Islet of Langerhans (tissue), 1 donor: Measurements from ENCODE around the gene MTSS2.
A peak's percentile ranks its signal among the peaks of the same experiment; 100 is the strongest.

ENCODE experiments used
- FAIRE-seq: peaks from one replicate; lab custom pipeline; 2011; peaks lifted over from hg19 to GRCh38; lab: Jason Lieb, UNC

The MTSS2 gene

DNA sequence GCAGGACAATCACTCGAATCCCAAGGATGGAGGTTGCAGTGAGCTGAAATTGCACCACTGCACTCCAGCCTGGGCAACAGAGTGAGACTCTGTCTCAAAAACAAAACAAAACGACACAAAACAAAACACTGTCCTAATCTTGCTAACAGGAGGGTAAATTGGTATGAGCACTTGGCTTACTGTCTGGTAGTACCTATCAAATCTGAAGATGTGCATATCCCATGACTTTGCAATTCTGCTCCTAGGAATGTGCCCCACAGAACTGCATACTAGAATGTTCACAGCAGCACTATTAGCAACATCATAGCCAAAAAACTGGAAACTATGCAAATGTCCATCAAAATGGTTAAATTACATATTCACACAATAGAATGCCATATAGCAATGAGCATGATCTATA, 15.7 kb downstream of the MTSS2 start:
- no peak for FAIRE-seq

DNA sequence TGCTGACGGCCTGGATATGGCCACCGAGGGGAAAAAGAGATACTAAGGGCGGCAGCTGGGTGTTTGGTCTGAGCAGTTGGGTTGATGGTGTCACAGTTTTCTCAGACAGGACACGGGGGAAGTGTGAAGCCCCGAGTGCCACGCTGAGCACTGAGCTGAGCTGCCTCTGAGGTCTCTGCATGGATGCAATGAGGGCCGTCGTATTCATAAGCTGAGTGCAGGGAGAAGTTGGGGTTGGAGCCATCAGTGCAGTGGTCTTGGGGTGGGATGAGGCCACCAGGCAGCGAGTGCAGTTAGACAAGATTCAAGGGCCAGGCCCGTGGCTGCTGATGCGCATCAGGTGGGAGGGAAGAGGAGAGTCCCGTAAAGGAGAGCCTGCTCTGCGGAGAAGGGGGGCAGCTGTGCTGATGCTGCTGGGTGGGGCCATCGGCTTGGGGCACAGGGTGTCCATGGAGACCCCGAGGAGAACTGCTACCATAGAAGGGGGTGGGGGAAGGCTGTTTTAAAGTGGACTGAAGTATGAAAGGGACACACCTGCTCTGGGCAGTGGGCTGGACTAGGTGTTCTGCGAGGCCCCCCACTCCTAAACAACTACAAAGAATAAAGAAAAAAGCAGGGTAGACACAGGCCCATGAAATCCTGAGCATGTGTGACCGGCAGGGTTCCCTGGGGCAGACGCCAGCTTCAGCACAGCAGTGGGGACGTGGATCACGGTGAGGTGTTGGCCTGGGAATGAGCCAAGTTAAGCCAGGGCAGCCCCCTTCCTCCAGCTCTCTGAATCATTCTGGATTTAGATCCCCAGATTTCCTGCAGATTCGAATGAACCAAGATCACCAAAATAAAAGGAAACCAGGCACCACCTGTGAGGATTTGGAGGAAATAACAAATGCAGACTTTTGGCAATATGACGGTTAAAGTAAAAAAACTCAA, 19.8 kb downstream of the MTSS2 start:
- no peak for FAIRE-seq

DNA sequence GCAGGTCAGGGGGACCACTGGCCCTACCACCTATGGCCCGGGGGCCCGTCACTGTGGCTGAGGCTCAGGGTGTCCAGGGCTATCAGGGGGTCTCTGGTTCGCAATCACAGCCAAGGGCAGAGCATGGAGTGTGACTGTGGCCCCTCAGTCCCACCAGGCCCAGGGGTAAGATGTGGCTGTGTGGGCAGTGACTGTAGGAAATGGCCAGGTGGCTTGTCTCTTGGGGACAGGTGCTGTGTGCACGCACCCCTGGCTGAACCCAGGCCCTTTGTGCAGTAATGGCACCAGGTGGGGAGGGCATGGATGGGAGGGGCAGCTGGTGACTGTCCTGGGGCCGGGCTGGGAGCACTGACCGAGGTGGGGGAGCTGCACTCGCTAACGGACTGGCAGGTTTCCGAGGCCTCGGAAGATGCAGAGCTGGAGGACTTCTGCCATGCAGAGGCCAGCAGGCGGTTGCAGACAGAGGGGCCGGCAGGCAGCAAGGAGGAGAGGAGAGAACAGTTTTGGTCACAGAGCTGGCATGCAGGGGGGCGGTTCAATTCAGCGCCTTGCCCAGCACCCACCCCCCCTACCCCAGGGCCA, 20.6 kb downstream of the MTSS2 start:
- no peak for FAIRE-seq

- no peak for FAIRE-seq
Observed at GRCh38 chr16:70664325-70665112, 21.3 kb downstream of the MTSS2 start.

GRCh38 chr16:70663524-70664324, 22.1 kb downstream of the MTSS2 start:
- no peak for FAIRE-seq

DNA sequence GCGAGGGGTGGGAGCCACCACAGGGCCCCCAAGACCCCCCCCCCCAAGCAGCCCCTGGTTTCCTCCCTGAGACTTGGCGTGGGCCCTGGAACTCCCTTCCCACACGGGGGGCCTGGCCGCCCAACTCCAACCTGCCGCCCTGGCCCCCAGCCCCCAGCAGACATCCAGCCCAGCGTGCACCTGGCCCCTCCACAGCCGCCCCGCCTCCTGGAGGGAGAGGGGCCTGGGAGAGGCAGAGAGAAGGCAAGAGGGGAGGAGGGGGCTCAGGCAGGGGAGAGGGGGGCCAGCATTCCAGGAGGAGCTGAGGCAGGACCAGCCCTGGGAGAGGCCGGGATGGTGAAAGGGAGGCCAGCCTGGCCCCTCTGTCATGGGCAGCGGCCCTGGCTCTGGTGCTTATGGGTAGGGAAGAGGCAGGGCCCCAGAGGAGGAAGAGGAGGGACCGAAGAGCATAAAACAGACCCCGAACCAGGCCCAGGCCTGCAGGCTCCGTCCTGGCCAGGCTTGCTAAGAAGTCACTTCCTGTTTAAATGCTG, 22.8 kb downstream of the MTSS2 start:
- no peak for FAIRE-seq

- no peak for FAIRE-seq
Observed at GRCh38 chr16:70661918-70662641, 23.8 kb downstream of the MTSS2 start.

DNA sequence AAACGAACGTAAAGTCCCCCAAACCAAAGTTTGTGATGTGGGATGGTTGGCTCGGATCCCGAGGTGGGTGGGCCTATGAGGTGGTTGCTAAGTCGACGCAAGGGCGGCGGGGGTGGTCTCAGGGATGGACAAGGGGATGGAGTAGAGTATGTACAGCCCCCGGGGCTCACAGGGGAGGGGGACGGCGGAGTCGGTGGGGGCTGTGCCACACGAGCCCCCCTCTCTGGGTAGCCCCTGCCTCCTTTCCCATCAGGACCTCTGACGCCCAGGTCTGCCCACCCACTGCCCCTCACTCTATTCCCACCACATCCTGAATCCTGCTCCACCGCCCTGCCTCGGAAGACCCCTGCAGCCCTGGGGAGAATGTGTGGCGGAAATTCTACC, 24.3 kb downstream of the MTSS2 start:
- no peak for FAIRE-seq

DNA sequence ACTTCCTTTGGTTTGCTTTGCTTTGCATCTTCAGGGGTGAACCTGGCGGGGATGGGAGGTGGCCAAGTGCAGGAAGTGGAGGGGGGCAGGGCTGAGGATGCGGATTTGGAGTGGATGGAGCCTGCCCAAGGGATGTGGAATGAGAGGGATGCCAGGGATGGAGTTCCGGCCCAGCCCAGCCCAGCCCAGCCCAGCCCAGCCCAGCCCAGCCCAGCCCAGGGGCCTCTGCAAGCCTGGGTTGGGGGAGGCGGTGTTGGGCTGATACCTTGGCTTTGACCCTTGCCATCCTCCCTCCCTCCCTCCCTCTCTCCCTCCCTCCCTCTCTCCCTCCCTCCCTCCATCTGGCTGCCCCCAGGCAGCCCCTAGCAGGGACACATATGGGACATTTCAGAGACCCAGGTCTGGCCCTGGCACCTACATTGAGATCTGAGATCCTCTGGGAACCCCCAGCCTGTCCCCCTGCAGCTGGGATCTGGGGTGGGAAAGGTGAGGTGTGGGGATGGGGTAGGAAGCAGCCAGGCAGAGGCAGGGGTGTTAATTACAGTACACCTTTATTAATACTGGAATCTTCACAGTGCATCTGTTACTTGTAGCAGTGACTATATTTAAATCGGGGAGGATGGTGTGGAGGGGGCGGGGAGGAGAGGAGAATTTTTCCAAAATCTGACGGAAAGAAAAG, 25.0 kb downstream of the MTSS2 start:
- FAIRE-seq = no peak

- no peak for FAIRE-seq
Observed at GRCh38 chr16:70659953-70660671, 25.7 kb downstream of the MTSS2 start.

- no peak for FAIRE-seq
Observed at GRCh38 chr16:70659546-70659945, 26.3 kb downstream of the MTSS2 start.

DNA sequence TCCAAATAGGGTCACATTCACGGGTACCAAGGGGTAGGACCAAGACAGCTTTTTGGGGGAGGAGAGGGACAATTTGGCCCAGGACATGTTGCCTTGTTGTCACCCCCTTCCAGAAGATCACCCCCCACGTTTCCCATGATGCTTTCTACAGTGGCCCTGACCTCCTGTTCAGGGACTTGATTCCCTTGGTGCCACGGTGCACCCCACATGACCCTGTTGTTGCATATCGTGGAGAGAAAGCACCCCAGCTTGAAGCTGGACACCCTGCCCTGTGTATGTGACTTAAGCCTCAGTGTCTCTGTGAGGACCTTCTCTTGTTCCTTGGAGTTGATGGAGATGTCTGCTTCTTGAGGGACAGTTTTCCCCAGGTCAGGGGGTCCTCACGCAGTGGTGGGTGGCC, 26.9 kb downstream of the MTSS2 start:
- no peak for FAIRE-seq

GRCh38 chr16:70657956-70658355, 27.9 kb downstream of the MTSS2 start:
- no peak for FAIRE-seq

DNA sequence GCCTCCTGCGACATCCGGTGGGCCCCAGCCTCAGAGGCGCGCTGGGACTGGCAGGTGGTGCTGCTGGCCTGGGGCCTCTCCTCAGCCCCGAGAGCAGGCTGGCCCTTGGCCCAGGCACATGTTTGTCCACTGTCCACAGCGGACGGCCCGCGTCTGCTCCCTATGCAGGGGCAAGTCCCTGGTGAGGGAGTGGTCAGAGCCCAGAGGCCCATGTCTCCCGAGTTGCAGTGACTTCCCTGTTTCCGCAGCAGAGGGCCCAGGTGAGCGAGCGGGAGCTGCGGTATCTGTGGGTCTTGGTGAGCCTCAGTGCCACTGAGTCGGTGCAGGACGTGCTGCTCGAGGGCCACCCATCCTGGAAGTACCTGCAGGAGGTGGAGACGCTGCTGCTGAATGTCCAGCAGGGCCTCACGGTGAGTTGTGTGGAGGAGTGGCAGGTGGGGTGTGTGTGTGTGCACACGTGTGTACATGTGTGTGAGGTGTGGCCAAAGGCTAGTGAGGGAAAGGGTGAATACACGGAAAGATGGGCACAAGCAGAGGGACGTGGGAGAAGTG, 29.1 kb downstream of the MTSS2 start:
- FAIRE-seq = no peak

DNA sequence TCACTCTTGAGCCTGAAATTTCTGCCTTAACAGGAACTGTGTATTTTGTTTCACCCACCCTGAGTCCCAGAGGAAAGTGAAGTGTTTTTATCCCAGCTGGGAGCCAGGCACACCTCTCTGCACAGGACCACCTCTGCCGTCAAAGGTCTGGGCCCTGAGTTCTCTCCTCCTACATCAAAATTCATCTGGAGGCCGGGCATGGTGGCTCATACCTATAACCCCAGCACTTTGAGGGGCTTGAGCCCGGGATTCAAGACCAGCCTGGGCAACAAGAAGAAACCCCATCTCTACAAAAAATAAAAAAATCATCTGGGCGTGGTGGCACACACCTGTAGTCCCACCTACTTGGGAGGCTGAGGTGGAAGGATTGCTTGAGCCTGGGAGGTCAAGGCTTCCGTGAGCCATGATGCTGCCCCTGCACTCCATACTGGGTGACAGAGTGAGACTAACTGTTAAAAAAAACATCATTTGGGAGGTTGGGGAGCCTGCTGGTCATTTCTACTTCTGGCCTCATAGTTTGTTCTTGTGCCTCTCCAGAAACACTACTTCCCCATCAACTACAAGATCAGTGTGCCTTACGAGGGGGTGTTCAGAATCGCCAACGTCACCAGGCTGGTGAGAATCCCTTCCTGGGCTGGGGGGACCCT, 29.7 kb downstream of the MTSS2 start:
- no peak for FAIRE-seq

DNA sequence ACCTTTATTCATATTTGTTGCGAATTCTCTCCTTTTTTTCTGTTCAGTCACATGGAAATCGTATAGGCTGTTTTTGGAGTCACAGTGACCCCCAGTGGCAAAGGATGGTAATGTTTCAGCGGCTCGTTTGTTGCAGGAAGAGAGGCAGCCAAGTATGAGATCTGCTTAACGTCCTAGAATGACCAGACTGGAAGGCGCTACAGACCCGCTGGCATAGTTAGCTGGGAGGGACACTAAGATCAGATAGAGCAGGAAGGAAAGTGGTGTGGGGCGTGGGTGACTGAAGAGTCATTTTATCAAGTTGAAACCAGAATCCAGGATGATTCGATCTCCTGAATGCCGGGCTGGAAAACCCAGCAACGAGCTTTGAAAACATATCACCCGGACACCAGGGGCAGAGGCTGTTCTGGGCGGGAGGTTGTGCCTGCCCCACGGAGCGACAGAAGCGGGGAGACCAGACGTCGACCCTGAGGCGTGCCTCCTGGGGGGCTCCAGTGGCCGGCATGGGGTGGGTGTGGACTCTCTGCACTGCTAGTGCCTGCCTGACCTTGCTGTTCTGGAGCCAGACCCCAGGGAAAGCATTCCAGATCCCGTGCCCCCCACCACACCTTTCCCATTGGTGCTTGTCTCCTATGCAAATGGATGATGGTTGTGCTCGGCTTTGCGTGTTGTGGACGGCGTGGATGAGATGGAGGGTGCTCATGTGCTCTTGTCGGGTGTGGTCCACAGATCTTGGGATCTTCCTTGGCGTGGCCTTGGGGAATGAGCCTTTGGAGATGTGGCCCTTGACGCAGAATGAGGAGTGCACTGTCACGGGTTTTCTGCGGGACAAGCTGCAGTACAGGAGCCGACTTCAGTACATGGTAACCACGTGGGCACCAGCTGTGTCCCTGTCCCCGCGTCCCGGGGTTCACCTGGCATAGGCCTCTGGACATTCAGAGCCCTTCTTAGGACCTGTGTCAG, 31.8 kb downstream of the MTSS2 start:
- FAIRE-seq = peak; percentile 96

DNA sequence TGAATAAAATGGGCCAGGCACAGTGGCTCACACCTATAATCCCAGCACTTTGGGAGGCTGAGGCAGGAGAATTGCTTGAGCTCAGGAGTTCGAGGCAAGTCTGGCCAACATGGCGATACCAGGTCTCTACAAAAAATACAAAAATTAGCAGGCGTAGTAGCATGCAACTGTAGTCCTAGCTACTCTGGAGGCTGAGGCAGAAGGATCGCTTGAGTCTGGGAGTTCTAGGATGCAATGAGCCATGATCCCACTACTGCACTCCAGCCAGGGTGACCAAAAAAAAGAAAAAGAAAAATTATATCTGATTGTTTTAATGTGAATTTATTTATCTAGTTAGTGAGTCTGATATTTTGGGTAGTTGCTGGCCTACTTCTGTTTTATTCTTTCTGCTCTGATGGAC, 32.4 kb downstream of the MTSS2 start:
- FAIRE-seq = no peak

- FAIRE-seq = no peak
Observed at GRCh38 chr16:70652322-70652721, 33.5 kb downstream of the MTSS2 start.
